T-helper 1 cell treated with Interleukin-12 subunit alpha and Interleukin-12 subunit beta and Interleukin-4 antibody, amounts not matched to agents 30 μg/mL and 1 μg/mL, for 36 hours (primary cell): ENCODE results near the gene PGF.
"Not testable (repeated sequence)": the region's sequence is repeated elsewhere in the genome, so short reads cannot be mapped to it uniquely, and the experiment has no call there.

Source experiments
- H3K27ac Mint-ChIP-seq: one replicate; pipeline ENCODE4 v1.8.0; 2021; ENCODE audit warnings: mild to moderate bottlenecking, mixed read lengths
- H3K27me3 Mint-ChIP-seq: one replicate; pipeline ENCODE4 v1.8.0; 2021; ENCODE audit warnings: low read depth, mixed read lengths
- H3K36me3 Mint-ChIP-seq: one replicate; pipeline ENCODE4 v1.8.0; 2021; ENCODE audit warnings: low read depth, mixed read lengths
- H3K4me1 Mint-ChIP-seq: one replicate; pipeline ENCODE4 v1.8.0; 2021; ENCODE audit warnings: low read depth, mixed read lengths
- H3K4me3 Mint-ChIP-seq: one replicate; pipeline ENCODE4 v1.8.0; 2021; ENCODE audit warnings: mild to moderate bottlenecking, moderate library complexity, mixed read lengths
- H3K9me3 Mint-ChIP-seq: one replicate; pipeline ENCODE4 v1.8.0; 2021; ENCODE audit warnings: mixed read lengths

Gene PGF

GRCh38 chr14:74932936-74933335 is 22.5 kb downstream of the PGF start:
- H3K9me3 Mint-ChIP-seq, H3K27me3 Mint-ChIP-seq, H3K4me3 Mint-ChIP-seq, H3K36me3 Mint-ChIP-seq, H3K27ac Mint-ChIP-seq: not testable (repeated sequence)
- H3K4me1 Mint-ChIP-seq, result peaks cover 21% of the 10 kb centered on the region

DNA sequence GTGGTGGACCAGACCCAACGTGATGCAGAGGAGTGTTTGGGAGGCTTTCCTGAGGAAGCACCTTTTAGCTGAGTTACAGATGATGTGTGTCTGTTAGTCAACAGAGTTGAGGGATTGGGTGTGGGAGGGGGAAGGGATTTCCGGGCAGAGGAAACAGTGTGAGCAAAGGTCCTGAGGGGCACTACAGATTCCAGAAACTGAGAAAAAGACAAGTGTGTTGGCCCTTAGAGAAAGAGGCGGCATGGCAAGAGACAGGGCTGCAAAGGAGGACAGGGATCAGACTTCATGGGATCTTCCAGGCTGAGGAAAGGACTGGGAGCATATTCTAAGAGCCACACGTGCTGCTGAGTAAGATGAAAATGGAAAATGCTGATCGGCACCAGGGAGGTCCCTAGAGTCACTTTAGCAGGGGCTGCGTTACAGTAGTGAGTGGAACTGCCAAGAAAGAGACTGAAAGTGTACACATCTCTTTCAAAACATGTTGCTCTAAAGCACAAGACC is 22.9 kb downstream of the PGF start:
- Mint-ChIP-seq H3K4me3 (no peak overlapping the region), H3K27ac (no peak overlapping the region), H3K36me3 (no peaks in the 10 kb centered on the region), H3K27me3 (peaks cover 9% of the 10 kb centered on the region), H3K9me3 (no peaks in the 10 kb centered on the region), H3K4me1 (peaks cover 18% of the 10 kb centered on the region)

DNA sequence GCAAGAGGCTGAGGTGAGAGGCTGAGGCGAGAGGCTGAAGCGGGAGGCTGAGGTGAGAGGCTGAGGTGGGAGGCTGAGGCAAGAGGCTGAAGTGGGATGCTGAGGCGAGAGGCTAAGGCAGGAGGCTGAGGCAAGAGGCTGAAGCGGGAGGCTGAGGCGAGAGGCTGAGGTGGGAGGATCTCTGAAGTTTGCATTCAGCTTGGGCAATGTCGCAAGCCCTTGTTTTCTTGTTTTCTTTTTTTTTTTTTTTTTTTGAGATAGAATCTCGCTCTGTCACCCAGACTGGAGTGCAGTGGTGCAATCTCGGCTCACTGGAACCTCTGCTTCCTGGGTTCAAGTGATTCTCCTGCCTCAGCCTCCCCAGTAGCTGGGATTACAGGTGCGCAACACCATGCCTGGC is 23.7 kb downstream of the PGF start:
- not testable (repeated sequence) for H3K9me3 Mint-ChIP-seq, H3K27ac Mint-ChIP-seq, H3K4me3 Mint-ChIP-seq, H3K36me3 Mint-ChIP-seq
- peaks cover 11% of the 10 kb centered on the region for H3K27me3 Mint-ChIP-seq
- peaks cover 12% of the 10 kb centered on the region for H3K4me1 Mint-ChIP-seq

DNA sequence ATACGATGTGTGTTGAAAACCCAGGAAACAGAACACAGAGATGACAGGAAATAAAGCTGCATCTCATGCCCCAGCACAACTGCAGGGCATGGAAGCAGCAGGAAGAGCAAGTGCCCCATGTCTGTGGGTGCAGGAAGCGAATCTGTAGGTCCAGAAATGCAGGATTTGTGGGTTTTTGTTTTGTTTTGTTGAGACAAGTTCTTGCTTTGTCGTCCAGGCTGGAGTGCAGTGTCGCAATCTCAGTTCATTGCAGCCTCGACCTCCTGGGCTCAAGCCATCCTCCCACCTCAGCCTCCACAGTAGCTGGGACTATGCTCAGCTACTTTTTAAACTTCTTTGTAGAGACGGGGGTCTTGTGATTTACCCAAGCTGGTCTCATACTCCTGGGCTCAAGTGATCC is 26.2 kb downstream of the PGF start:
- Mint-ChIP-seq H3K4me3 (no peak overlapping the region), H3K36me3 (no peaks in the 10 kb centered on the region), H3K4me1 (peaks cover 10% of the 10 kb centered on the region), H3K27me3 (peaks cover 20% of the 10 kb centered on the region), H3K27ac (no peak overlapping the region), H3K9me3 (no peaks in the 10 kb centered on the region)

GRCh38 chr14:74927225-74927624 is 28.2 kb downstream of the PGF start:
- H3K27ac Mint-ChIP-seq, result no peak overlapping the region
- H3K9me3 Mint-ChIP-seq, result no peaks in the 10 kb centered on the region
- H3K4me3 Mint-ChIP-seq, result no peak overlapping the region
- H3K36me3 Mint-ChIP-seq, result no peaks in the 10 kb centered on the region
- peaks cover 13% of the 10 kb centered on the region for H3K4me1 Mint-ChIP-seq
- H3K27me3 Mint-ChIP-seq, result peaks cover 17% of the 10 kb centered on the region

DNA sequence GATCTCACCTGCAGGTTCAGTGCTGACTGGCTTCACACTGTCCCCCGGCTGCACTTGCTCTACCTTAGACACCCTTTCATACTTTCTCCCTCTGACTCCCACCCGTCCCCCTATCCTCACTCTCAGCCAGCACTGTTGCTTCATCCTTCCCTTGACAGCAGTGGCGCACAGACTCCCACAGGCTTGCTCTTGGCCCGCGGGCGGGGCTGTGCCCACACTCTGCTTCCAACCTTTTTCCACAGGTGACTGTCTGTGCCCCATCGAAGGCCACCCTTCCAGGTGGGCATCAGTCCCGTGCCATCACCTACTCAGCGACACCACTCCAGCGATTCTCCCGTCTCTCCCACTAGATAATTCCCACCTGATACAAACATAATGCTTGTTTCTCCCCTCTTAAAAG is 31.3 kb downstream of the PGF start:
- Mint-ChIP-seq H3K4me1 (peaks cover 8% of the 10 kb centered on the region), H3K27ac (no peak overlapping the region), H3K9me3 (no peaks in the 10 kb centered on the region), H3K27me3 (peaks cover 17% of the 10 kb centered on the region), H3K4me3 (no peak overlapping the region), H3K36me3 (no peaks in the 10 kb centered on the region)

- peaks cover 8% of the 10 kb centered on the region for H3K4me1 Mint-ChIP-seq
- peaks cover 16% of the 10 kb centered on the region for H3K27me3 Mint-ChIP-seq
- no peak within 1 kb of the TSS for H3K27ac Mint-ChIP-seq
- peak within 1 kb of the TSS; percentile 64 for H3K4me3 Mint-ChIP-seq
- no peaks in the 10 kb centered on the region for H3K36me3 Mint-ChIP-seq
- no peaks in the 10 kb centered on the region for H3K9me3 Mint-ChIP-seq
Observed at GRCh38 chr14:74922752-74923401, 32.5 kb downstream of the PGF start, which contains the start of gene RPS6KL1. Gene RPS6KL1 (minus strand): TSS chr14:74923260. CDS start chr14:74921541, 1,719 bp downstream.

- H3K4me1 Mint-ChIP-seq, result peaks cover 8% of the 10 kb centered on the region
- peak overlapping the region; percentile 64 for H3K4me3 Mint-ChIP-seq
- no peaks in the 10 kb centered on the region for H3K9me3 Mint-ChIP-seq
- no peak overlapping the region for H3K27ac Mint-ChIP-seq
- no peaks in the 10 kb centered on the region for H3K36me3 Mint-ChIP-seq
- H3K27me3 Mint-ChIP-seq, result peaks cover 9% of the 10 kb centered on the region
Observed at GRCh38 chr14:74921987-74922751, 33.2 kb downstream of the PGF start.

DNA sequence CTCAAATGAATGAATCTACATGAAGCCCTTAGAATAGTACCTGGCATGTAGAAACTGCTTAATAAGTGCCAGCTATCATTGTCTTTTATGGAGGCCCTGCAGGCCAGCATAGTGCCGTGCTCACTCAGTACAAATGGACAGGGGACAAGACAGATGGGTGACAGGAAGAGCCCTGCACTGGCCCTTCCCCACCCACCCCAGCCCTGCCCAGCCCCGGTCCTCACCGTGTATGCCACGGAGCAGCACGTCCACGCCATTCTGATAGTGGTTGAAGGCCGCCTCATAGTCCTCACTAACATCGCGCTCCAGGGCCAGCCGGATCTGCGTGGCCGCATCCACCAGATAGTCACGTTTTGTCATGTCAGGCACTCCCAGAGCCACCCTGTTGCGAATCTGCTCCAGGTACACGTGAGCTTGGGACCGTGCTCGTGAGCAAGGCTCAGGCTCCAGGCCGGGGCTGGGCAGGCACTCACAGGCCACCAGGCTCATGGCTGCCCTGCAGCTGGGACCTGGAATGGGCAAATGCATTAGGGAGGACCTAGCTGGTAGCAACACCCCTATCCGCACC is 34.3 kb downstream of the PGF start:
- no peak overlapping the region for H3K27ac Mint-ChIP-seq
- H3K4me1 Mint-ChIP-seq, result peaks cover 8% of the 10 kb centered on the region
- peaks cover 6% of the 10 kb centered on the region for H3K27me3 Mint-ChIP-seq
- no peaks in the 10 kb centered on the region for H3K36me3 Mint-ChIP-seq
- no peak overlapping the region for H3K4me3 Mint-ChIP-seq
- H3K9me3 Mint-ChIP-seq, result no peaks in the 10 kb centered on the region

DNA sequence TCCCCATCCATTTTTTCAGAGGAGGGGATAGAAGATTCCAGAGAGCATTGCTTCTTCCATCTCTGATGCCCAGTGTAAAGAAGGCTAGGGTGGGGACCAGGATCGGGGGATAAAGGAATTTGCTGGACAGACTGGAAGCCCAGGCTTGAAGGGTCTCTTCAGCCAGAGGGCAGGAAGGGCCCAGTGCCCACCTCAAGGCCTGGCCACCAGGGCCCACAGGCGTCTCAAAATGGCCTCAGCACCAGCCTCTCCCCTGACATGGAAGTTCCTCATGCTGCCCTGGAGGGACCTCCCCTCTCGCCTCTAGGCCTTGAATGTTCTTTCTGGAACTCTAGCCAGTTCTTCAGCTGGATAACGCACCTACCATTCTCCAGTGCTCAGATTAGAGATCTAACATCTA is 35.1 kb downstream of the PGF start:
- Mint-ChIP-seq H3K4me3 (no peak overlapping the region), H3K27ac (no peak overlapping the region), H3K4me1 (peaks cover 8% of the 10 kb centered on the region), H3K9me3 (no peaks in the 10 kb centered on the region), H3K27me3 (peaks cover 6% of the 10 kb centered on the region), H3K36me3 (no peaks in the 10 kb centered on the region)

- Mint-ChIP-seq H3K9me3 (no peaks in the 10 kb centered on the region), H3K4me1 (peaks cover 8% of the 10 kb centered on the region), H3K36me3 (no peaks in the 10 kb centered on the region), H3K4me3 (no peak overlapping the region), H3K27me3 (peaks cover under 1% of the 10 kb centered on the region), H3K27ac (no peak overlapping the region)
Observed at GRCh38 chr14:74919421-74920165, 35.8 kb downstream of the PGF start.

GRCh38 chr14:74918380-74918779 is 37.0 kb downstream of the PGF start:
- no peaks in the 10 kb centered on the region for H3K36me3 Mint-ChIP-seq
- H3K9me3 Mint-ChIP-seq, result no peaks in the 10 kb centered on the region
- H3K27me3 Mint-ChIP-seq, result no peaks in the 10 kb centered on the region
- no peak overlapping the region for H3K4me3 Mint-ChIP-seq
- H3K4me1 Mint-ChIP-seq, result peaks cover 5% of the 10 kb centered on the region
- H3K27ac Mint-ChIP-seq, result no peak overlapping the region

DNA sequence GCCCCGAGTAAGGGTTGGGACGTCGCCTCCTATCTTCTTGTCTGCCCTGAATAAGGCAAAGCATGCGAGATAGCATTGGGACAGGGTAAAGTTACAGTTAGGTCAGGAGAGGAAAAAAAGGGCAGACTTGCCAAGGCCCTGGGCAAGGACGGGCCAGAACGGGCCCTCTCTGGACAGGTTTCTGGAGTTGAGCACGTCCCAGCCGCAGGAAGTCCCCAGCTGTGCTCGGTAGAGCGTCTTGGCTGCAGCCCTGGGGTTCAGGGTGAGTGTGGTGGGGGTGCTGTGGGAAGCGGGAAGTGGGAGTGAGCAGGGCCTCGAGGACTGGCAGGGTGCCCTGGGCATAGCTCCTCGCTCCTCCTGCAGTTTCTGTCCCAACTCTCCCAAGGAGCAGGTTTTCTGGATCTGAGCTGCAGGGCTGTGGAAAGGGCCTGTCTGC is 37.7 kb downstream of the PGF start:
- Mint-ChIP-seq H3K27ac (no peak overlapping the region), H3K36me3 (no peaks in the 10 kb centered on the region), H3K4me1 (peaks cover 4% of the 10 kb centered on the region), H3K4me3 (no peak overlapping the region), H3K27me3 (no peaks in the 10 kb centered on the region), H3K9me3 (no peaks in the 10 kb centered on the region)

GRCh38 chr14:74917178-74917543 is 38.2 kb downstream of the PGF start:
- Mint-ChIP-seq H3K27ac (no peak overlapping the region), H3K36me3 (no peaks in the 10 kb centered on the region), H3K4me1 (no peaks in the 10 kb centered on the region), H3K27me3 (no peaks in the 10 kb centered on the region), H3K4me3 (no peak overlapping the region), H3K9me3 (no peaks in the 10 kb centered on the region)
